ENCODE data around the gene PRSS16.
"Not testable (repeated sequence)": the region's sequence is repeated elsewhere in the genome, so short reads cannot be mapped to it uniquely, and the experiment has no call there.

Gene PRSS16

GRCh38 chr6:27260836-27261375 lies 13.4 kb downstream of the PRSS16 start:
- Histone ChIP-seq H3K9ac (ENCODE audit: insufficient read length, low read depth) (peak overlapping the region; percentile 51), H3K27me3 (ENCODE audit: insufficient read depth, insufficient read length) (no peaks in the 10 kb centered on the region), H3K36me3 (ENCODE audit: insufficient read depth, insufficient read length, low read length) (no peaks in the 10 kb centered on the region), H3K4me3 (ENCODE audit: insufficient read length, low read depth) (peak overlapping the region; percentile 31), H3K4me1 (ENCODE audit: insufficient read depth, insufficient read length) (no peaks in the 10 kb centered on the region), H3K9me3 (ENCODE audit: insufficient read depth, low read length) (no peaks in the 10 kb centered on the region)
- no peak for TF ChIP-seq YY1 (IDR thresholded peaks at IDR 0.05; ENCODE audit: insufficient read depth, insufficient read length)
- TF ChIP-seq SUZ12 (IDR thresholded peaks at IDR 0.05; ENCODE audit: extremely low read depth, insufficient read depth, insufficient read length) = no peak
- TF ChIP-seq ZNF274 (IDR thresholded peaks at IDR 0.05; ENCODE audit: low read depth, low read length) = no peak
- no peak for DNase-seq (ENCODE audit: low read depth, low spot score)

- TF ChIP-seq YY1 (IDR thresholded peaks at IDR 0.05; ENCODE audit: insufficient read depth, insufficient read length) (no peak), SUZ12 (IDR thresholded peaks at IDR 0.05; ENCODE audit: extremely low read depth, insufficient read depth, insufficient read length) (no peak)
- H3K4me3 ChIP-seq (ENCODE audit: insufficient read length, low read depth) = no peak overlapping the region
- no peak for DNase-seq (ENCODE audit: low read depth, low spot score)
- H3K36me3 ChIP-seq (ENCODE audit: insufficient read depth, insufficient read length, low read length) = no peaks in the 10 kb centered on the region
- no peaks in the 10 kb centered on the region for H3K9me3 ChIP-seq (ENCODE audit: insufficient read depth, low read length)
- H3K9ac ChIP-seq (ENCODE audit: insufficient read length, low read depth) = no peak overlapping the region
- no peaks in the 10 kb centered on the region for H3K4me1 ChIP-seq (ENCODE audit: insufficient read depth, insufficient read length)
- peaks cover 21% of the 10 kb centered on the region for H3K27me3 ChIP-seq (ENCODE audit: insufficient read depth, insufficient read length)
These were observed 16.4 kb downstream of the PRSS16 start for GRCh38 chr6:27263886-27264285.

- H3K4me1 ChIP-seq (ENCODE audit: insufficient read depth, insufficient read length); H3K4me3 ChIP-seq (ENCODE audit: insufficient read length, low read depth); DNase-seq (ENCODE audit: low read depth, low spot score); H3K36me3 ChIP-seq (ENCODE audit: insufficient read depth, insufficient read length, low read length); H3K9me3 ChIP-seq (ENCODE audit: insufficient read depth, low read length); H3K9ac ChIP-seq (ENCODE audit: insufficient read length, low read depth): not testable (repeated sequence)
- peaks cover 26% of the 10 kb centered on the region for H3K27me3 ChIP-seq (ENCODE audit: insufficient read depth, insufficient read length)
These were observed 19.5 kb downstream of the PRSS16 start for GRCh38 chr6:27267003-27267402.

- Histone ChIP-seq H3K9ac (ENCODE audit: insufficient read length, low read depth) (no peak overlapping the region), H3K9me3 (ENCODE audit: insufficient read depth, low read length) (no peaks in the 10 kb centered on the region), H3K36me3 (ENCODE audit: insufficient read depth, insufficient read length, low read length) (no peaks in the 10 kb centered on the region), H3K27me3 (ENCODE audit: insufficient read depth, insufficient read length) (peaks cover 26% of the 10 kb centered on the region), H3K4me1 (ENCODE audit: insufficient read depth, insufficient read length) (no peaks in the 10 kb centered on the region), H3K4me3 (ENCODE audit: insufficient read length, low read depth) (no peak overlapping the region)
- no peak for DNase-seq (ENCODE audit: low read depth, low spot score)
- TF ChIP-seq SUZ12 (IDR thresholded peaks at IDR 0.05; ENCODE audit: extremely low read depth, insufficient read depth, insufficient read length) (no peak), YY1 (IDR thresholded peaks at IDR 0.05; ENCODE audit: insufficient read depth, insufficient read length) (no peak), ZNF274 (IDR thresholded peaks at IDR 0.05; ENCODE audit: low read depth, low read length) (no peak)
These were observed 20.4 kb downstream of the PRSS16 start for GRCh38 chr6:27267857-27268434.

- no peak for TF ChIP-seq SUZ12 (IDR thresholded peaks at IDR 0.05; ENCODE audit: extremely low read depth, insufficient read depth, insufficient read length)
- TF ChIP-seq YY1 (IDR thresholded peaks at IDR 0.05; ENCODE audit: insufficient read depth, insufficient read length) = no peak
- no peak overlapping the region for H3K4me3 ChIP-seq (ENCODE audit: insufficient read length, low read depth)
- peaks cover 26% of the 10 kb centered on the region for H3K27me3 ChIP-seq (ENCODE audit: insufficient read depth, insufficient read length)
- H3K4me1 ChIP-seq (ENCODE audit: insufficient read depth, insufficient read length) = no peaks in the 10 kb centered on the region
- no peaks in the 10 kb centered on the region for H3K9me3 ChIP-seq (ENCODE audit: insufficient read depth, low read length)
- DNase-seq (ENCODE audit: low read depth, low spot score) = no peak
- no peak overlapping the region for H3K9ac ChIP-seq (ENCODE audit: insufficient read length, low read depth)
- H3K36me3 ChIP-seq (ENCODE audit: insufficient read depth, insufficient read length, low read length) = no peaks in the 10 kb centered on the region
These were observed 21.3 kb downstream of the PRSS16 start for GRCh38 chr6:27268803-27269202.

- no peak overlapping the region for H3K9ac ChIP-seq (ENCODE audit: insufficient read length, low read depth)
- no peak overlapping the region for H3K4me3 ChIP-seq (ENCODE audit: insufficient read length, low read depth)
- no peaks in the 10 kb centered on the region for H3K36me3 ChIP-seq (ENCODE audit: insufficient read depth, insufficient read length, low read length)
- TF ChIP-seq ZNF274 (IDR thresholded peaks at IDR 0.05; ENCODE audit: low read depth, low read length) (no peak), SUZ12 (IDR thresholded peaks at IDR 0.05; ENCODE audit: extremely low read depth, insufficient read depth, insufficient read length) (no peak), YY1 (IDR thresholded peaks at IDR 0.05; ENCODE audit: insufficient read depth, insufficient read length) (no peak)
- no peak for DNase-seq (ENCODE audit: low read depth, low spot score)
- peaks cover 6% of the 10 kb centered on the region for H3K27me3 ChIP-seq (ENCODE audit: insufficient read depth, insufficient read length)
- no peaks in the 10 kb centered on the region for H3K4me1 ChIP-seq (ENCODE audit: insufficient read depth, insufficient read length)
- H3K9me3 ChIP-seq (ENCODE audit: insufficient read depth, low read length) = no peaks in the 10 kb centered on the region
These were observed 26.3 kb downstream of the PRSS16 start for GRCh38 chr6:27273783-27274182.

GRCh38 chr6:27275025-27275956 lies 27.8 kb downstream of the PRSS16 start:
- H3K36me3 ChIP-seq (ENCODE audit: insufficient read depth, insufficient read length, low read length) = no peaks in the 10 kb centered on the region
- no peaks in the 10 kb centered on the region for H3K27me3 ChIP-seq (ENCODE audit: insufficient read depth, insufficient read length)
- H3K9ac ChIP-seq (ENCODE audit: insufficient read length, low read depth) = peak overlapping the region; percentile 21
- TF ChIP-seq ZNF274 (IDR thresholded peaks at IDR 0.05; ENCODE audit: low read depth, low read length) (no peak), YY1 (IDR thresholded peaks at IDR 0.05; ENCODE audit: insufficient read depth, insufficient read length) (no peak), SUZ12 (IDR thresholded peaks at IDR 0.05; ENCODE audit: extremely low read depth, insufficient read depth, insufficient read length) (no peak)
- no peaks in the 10 kb centered on the region for H3K4me1 ChIP-seq (ENCODE audit: insufficient read depth, insufficient read length)
- H3K4me3 ChIP-seq (ENCODE audit: insufficient read length, low read depth) = peak overlapping the region; percentile 24
- DNase-seq (ENCODE audit: low read depth, low spot score) = no peak
- H3K9me3 ChIP-seq (ENCODE audit: insufficient read depth, low read length) = no peaks in the 10 kb centered on the region

Measured in NT2/D1 (cell line).